BJ (cell line): Measurements from ENCODE around the gene CXCL14. TPM values are rescaled to one million over a fixed set of nuclear protein-coding genes. Genes with fewer than 3 reads are reported as not detected.

Experiments used
- CTCF ChIA-PET: fragments of 350-600 bp; formaldehyde crosslinking; extraction: SDS; loops from one replicate; lab custom pipeline; 2021; ENCODE audit warnings: antibody characterized with exemption, inconsistent platforms; lab: Yijun Ruan, JAX
- POLR2A ChIA-PET: fragments of 300-600 bp; sonication (Branson Sonifier 250); formaldehyde crosslinking; extraction: SDS; loops from one replicate; lab custom pipeline; 2021; ENCODE audit warnings: antibody characterized with exemption; lab: Charles Lee
- DNase-seq: peaks from one replicate; pipeline ENCODE4 v3.0.0-alpha.2; 2011; ENCODE audit warnings: low read depth
- H3K27me3 ChIP-seq: 2 replicates; pipeline ENCODE4 v1.6.0; 2011; ENCODE audit warnings: low read length; ENCODE audit not compliant: control insufficient read depth, insufficient read depth
- H3K36me3 ChIP-seq: 2 replicates; pipeline ENCODE4 v1.5.1; 2011; ENCODE audit warnings: low read length; ENCODE audit not compliant: control insufficient read depth, insufficient read depth
- H3K4me3 ChIP-seq: 2 replicates; pipeline ENCODE4 v1.5.1; 2011; ENCODE audit warnings: low read depth, mild to moderate bottlenecking, control low read depth, low read length
- polyA plus RNA-seq: library from polyadenylated mRNA; depleted of rRNA; stranded (reverse); fragments of >200 nt; gene quantifications from 2 replicates; pipeline ENCODE4 v1.2.3, GENCODE V29; 2011
- TF ChIP-seq, protein P1 (sequence below): IDR thresholded peaks from 2 replicates; pipeline ENCODE4 v1.5.1; 2011; ENCODE audit warnings: low read depth, mild to moderate bottlenecking, control low read depth, inconsistent platforms, low read length, moderate library complexity; ENCODE audit not compliant: insufficient read depth

The CXCL14 gene
- polyA plus RNA-seq, 1 experiment = 1.6 TPM

DNA sequence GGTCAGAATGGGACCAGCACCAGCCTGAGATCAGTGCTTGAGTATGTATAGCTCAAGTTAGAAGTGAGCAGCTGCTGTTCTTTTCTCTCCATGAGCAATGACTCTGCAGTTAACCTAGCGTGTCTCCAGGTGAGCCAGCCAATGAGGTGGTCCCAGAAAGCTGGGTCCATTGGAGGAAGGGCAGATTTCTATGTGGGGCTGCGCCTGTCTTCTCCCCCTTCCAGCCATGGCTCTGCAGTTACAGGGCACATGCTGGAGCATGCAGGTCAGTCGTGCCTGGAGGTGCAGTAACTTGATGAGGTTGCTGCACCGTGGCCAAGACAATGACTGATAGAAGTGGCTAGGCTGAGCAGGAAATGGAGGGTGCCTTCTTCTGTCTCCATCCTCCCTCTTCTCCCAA is 29.6 kb upstream of the CXCL14 start:
- TF ChIP-seq, protein P1, sequence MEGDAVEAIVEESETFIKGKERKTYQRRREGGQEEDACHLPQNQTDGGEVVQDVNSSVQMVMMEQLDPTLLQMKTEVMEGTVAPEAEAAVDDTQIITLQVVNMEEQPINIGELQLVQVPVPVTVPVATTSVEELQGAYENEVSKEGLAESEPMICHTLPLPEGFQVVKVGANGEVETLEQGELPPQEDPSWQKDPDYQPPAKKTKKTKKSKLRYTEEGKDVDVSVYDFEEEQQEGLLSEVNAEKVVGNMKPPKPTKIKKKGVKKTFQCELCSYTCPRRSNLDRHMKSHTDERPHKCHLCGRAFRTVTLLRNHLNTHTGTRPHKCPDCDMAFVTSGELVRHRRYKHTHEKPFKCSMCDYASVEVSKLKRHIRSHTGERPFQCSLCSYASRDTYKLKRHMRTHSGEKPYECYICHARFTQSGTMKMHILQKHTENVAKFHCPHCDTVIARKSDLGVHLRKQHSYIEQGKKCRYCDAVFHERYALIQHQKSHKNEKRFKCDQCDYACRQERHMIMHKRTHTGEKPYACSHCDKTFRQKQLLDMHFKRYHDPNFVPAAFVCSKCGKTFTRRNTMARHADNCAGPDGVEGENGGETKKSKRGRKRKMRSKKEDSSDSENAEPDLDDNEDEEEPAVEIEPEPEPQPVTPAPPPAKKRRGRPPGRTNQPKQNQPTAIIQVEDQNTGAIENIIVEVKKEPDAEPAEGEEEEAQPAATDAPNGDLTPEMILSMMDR = no peak
- Histone ChIP-seq H3K4me3 (no peak overlapping the region), H3K27me3 (no peaks in the 10 kb centered on the region), H3K36me3 (no peaks in the 10 kb centered on the region)
- CTCF ChIA-PET = no interaction called here
- POLR2A ChIA-PET = no interaction called here
- no peak for DNase-seq

DNA sequence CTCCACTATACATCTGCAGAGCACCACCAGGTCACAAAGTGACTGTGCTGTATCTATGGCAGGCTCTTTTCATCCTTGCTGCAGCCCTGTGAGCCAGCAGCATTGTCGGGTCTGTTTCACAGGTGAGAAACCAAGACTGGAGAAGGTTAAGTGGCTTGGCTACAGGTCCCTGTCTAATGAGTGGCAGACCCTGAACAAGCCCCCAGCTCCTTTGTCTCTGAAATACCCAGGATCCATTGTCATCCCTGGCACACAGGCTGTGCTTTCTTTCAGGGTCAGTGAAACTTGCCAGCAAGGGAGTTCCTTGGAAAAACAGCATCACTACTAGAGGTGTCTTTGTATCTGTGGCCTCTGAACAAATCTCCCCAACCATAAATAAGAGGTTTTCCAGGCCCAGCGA is 27.6 kb upstream of the CXCL14 start:
- TF ChIP-seq, protein P1 = no peak
- ChIA-PET CTCF (interaction anchor here (1.4 kb wide), 1 partner anchor 41 kb away, joined by 3 read pairs; no protein-coding TSS in a partner anchor), POLR2A (no interaction called here)
- Histone ChIP-seq H3K4me3 (no peak overlapping the region), H3K36me3 (no peaks in the 10 kb centered on the region), H3K27me3 (no peaks in the 10 kb centered on the region)
- no peak for DNase-seq

DNA sequence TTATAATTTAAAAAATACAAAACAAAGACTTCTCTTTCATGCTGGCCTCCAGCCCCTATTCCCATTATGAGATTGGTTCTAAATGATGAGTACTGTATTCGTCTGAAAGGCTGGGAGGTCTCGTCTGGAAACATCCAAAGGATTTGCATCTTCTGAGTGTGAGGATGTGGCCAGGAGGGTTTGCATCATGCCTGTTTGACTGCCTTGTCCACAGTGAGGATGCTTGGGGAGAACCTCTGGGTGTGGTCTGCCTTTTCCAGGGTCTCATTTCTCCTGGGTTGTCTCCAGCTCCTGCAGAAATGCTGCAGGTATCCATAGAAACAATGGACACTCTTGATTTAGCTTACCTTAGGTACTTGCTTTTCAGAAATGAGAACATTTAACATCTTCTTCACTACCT is 26.4 kb upstream of the CXCL14 start:
- ChIA-PET POLR2A (no interaction called here), CTCF (no interaction called here)
- no peak for DNase-seq
- H3K27me3 ChIP-seq = no peaks in the 10 kb centered on the region
- no peak overlapping the region for H3K4me3 ChIP-seq
- H3K36me3 ChIP-seq = no peaks in the 10 kb centered on the region
- TF ChIP-seq, protein P1 = no peak

DNA sequence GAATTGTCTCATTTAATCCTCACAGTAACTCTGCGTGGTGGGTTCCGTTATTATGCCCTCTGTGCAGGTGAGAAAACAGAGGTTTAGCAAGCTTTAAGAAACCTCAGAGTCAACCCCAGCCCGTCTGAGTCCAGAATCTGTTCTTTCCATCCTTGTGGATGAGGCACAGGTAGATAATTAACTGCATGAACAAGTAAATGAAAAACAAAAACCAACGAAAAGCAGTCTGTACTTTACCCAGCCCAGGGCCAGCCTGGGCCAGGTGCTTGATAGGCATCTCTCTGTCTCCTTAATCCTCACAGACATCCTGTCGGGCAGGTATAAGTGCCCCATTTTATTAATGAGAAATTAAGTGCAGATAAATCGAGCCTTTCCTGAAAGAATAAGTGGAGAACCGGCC is 25.3 kb upstream of the CXCL14 start:
- DNase-seq = no peak
- Histone ChIP-seq H3K4me3 (no peak overlapping the region), H3K36me3 (no peaks in the 10 kb centered on the region), H3K27me3 (no peaks in the 10 kb centered on the region)
- TF ChIP-seq, protein P1 = no peak
- POLR2A ChIA-PET = no interaction called here
- CTCF ChIA-PET = no interaction called here

DNA sequence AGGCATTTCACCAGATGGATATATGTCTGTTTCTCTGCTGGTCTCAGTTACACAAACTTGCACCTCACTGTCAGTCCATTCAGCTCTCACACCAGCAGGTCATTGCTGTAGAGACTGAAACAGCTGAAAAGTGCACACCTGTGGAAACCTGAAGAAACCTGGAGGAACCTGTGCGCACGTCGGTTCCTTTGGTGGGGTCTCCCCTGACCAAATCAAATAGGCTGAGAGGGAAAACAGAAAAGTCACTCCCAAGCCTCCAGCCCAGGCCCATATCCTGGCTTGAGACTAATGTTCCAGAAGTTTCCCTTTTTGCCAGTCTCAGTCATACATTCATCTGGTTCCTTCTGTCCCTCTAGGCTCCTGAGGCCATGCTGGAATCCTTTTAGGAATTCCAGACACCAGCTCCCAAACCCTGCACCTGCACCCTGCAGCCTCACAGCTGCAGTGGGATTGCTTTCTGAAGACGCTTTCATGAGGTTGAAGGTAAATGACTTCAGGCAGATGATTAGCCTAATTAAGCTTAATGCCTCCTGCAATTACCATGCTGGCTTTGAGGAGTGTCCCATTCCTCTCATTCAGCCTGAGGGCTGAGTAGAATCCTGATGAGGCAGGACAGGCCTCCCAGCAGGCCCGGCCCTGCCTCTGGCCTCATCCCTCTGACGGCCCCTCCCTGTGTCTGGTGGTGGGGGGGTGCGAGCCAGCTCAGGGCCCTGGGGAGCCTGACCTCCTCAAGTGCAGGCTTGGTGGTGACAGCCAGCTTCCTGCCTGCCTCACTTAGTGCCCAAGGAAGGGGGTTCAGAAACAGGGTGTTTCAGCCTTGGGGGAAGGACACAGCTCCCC is 24.3 kb upstream of the CXCL14 start:
- POLR2A ChIA-PET = no interaction called here
- H3K4me3 ChIP-seq = no peak overlapping the region

More for the DNA sequence above, 24.3 kb upstream of the CXCL14 start:
- DNase-seq = no peak
- CTCF ChIA-PET = interaction anchor here (0.6 to 1.4 kb wide), 3 partner anchors 37 to 534 kb away, joined by 3 to 4 read pairs (median 4); no protein-coding TSS in a partner anchor
- TF ChIP-seq, protein P1 = no peak
- Histone ChIP-seq H3K27me3 (no peaks in the 10 kb centered on the region), H3K36me3 (no peaks in the 10 kb centered on the region)
